H54 (cell line): Measurements from ENCODE around the gene SH3TC1.

ENCODE experiments used
- DNase-seq: peaks from one replicate; pipeline ENCODE4 v3.0.0; 2011; ENCODE audit warnings: low spot score, mixed read lengths; ENCODE audit not compliant: insufficient read length
- FAIRE-seq: peaks from 3 replicates; lab custom pipeline; 2011; peaks lifted over from hg19 to GRCh38; lab: Jason Lieb, UNC
- POLR2A ChIP-seq: IDR thresholded peaks from 2 replicates; pipeline ENCODE4 v1.6.1; 2011; ENCODE audit warnings: low read depth, mild to moderate bottlenecking, low read length

The SH3TC1 gene

GRCh38 chr4:8215641-8216442 is 16.8 kb downstream of the SH3TC1 start:
- no peak for TF ChIP-seq POLR2A
- DNase-seq = no peak
- no peak for FAIRE-seq

- TF ChIP-seq POLR2A = no peak
- DNase-seq = no peak
- no peak for FAIRE-seq
Measured at GRCh38 chr4:8216443-8217245, 17.6 kb downstream of the SH3TC1 start.

DNA sequence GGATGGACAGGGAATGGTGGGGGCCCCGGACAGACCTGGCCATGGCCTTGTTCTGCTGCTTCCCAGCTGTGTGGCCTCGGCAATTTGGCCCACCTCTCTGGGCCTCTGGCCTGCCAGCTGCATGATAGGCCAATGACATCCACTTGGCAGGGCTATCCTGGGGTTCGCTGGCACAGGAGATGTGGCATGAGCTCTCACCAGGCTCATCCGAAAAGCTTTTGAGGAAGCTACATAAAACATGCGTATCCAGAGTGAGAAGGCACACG is 18.1 kb downstream of the SH3TC1 start:
- FAIRE-seq = no peak
- TF ChIP-seq POLR2A = no peak
- no peak for DNase-seq

DNA sequence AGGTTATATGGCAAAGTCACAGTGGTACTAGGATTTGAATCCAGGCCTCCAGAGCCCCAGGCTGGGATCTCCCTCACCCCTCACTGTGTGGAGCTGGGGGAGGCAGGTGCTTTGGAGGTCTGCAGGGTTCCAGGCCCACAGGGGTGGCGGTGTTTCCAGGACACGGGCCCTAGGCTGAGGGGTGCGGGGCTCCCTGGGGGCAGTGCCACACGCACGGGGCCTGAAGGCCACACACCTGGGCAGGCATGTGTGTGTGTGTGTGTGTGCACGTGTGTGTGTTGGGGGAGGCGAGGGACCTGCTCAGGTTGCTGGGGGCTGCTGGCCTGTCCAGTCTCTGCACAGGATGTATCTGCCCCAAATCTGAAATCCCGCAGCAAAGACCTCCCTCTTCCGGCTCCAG is 18.8 kb downstream of the SH3TC1 start:
- no peak for TF ChIP-seq POLR2A
- no peak for FAIRE-seq
- no peak for DNase-seq

DNA sequence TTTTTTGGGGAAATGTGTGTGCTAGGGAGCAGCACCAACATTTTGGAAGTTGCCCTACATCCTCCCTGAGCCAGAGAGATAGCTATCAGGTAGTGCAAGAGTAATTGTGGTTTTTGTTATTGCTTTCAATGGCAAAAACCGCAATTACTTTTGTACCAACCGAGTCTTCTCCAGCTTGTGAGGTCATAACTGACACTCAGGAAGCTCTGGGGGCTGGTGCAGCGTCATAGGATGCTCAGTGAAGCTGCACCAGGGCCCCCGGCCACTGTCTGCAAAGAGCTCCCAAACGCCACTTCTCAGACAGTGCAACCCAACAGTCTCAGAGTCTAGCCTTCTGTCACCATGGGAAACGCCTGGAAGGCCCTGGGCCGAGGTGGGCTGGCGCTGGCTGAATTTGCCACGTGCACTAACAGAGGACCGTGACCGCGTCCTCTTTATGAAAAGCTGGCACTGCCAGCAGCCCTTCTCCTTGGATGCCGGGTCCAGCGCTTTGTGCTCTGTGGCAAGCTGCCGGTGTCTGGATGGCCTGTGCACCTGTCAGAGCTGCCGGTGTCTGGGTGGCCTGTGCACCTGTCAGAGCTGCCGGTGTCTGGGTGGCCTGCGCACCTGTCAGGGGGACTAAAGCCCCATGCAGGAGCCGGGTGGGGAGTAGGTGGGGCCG is 19.4 kb downstream of the SH3TC1 start:
- no peak for TF ChIP-seq POLR2A
- FAIRE-seq (no peak), DNase-seq (no peak)

DNA sequence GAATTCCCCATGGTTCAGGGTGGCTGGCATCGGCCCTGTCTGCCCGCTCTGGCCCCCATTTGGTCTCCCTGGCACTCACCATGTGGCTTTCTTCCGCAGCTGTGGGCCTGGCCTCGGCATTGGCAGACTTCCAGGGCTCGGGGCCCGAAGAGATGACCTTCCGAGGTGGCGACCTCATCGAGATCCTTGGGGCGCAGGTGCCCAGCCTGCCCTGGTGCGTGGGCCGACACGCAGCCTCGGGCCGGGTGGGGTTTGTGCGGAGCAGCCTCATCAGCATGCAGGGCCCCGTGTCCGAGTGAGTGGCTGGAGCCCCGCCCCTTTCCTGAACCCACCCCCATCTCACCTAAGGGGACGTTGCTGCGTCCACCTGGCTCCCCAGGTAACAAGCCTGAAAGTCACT is 20.1 kb downstream of the SH3TC1 start:
- FAIRE-seq = no peak
- no peak for DNase-seq
- TF ChIP-seq POLR2A = no peak

DNA sequence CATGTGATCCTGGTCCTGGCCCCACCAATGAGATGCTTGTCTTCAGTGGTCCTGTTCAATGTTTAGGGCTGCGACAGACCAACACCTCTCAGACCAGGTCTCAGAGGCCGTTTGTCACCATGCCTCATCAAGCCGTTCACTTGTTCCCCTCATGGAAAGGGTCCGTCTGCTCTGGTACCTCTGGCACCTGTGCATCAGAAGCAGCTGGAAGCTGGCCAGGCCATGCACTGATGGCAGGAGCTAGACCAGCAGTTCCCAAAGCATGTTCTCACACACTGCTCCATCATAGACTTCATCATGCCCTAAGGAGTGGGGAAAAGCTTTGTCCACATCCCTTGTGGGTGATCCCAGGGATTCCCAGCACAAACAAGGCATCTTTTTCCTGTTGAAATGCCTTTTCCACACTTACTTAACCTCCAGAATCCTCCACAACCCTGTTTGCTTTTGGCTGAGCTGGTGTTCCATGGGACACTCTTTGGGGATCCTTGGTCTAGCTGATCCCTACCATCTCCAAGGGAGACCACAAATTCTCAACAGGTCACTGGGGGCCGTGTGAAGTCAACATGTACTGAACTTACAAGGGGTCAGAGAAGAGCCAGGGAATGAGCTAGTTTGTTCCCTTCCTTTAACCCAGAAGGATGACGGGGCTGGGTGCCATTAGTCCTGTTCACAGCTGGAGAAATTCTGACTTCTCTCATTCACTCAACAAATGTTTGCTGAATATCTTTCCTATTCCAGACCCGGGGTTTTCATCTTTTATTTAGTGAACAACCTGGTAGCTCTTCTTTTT is 21.8 kb downstream of the SH3TC1 start:
- no peak for TF ChIP-seq POLR2A
- no peak for DNase-seq
- no peak for FAIRE-seq

DNA sequence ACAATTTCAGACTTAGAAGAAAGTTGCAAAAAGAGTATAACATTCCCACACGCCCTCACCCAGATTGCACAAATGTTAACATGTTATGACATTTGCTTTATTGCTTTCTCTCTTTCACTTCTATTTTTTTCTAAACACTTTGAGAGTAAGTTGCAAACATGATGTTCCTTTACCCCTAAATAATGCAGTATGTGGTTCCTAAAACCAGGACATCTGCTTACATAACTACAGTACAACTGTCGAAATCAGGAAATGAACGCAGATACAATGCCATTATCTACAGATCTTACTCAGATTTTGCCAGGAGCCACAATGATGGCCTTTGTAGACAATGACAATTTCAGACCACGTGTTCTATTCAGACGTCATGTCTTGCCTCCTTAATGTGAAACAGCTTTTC is 22.4 kb downstream of the SH3TC1 start:
- FAIRE-seq = no peak
- DNase-seq = no peak
- TF ChIP-seq POLR2A = no peak

DNA sequence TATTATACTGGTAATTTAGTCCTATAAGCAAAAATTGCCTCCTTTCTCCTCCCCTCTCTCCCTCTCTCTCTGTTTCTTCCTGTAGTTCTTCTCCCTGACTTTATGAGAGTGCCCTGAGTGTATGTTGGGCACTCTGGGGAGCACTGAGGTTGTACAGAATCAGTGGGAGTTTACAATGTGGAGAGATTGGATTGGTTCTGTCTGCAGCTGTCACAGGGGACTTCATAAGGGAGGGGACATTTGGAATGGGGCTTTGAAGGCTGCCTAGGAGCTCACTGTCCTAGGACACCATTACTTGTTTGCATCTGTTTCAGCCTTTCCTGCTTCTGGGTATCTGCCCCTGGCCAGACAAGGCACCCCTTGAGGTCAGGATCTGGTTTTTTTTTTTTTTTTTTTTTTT is 22.9 kb downstream of the SH3TC1 start:
- no peak for TF ChIP-seq POLR2A
- no peak for DNase-seq
- FAIRE-seq = no peak

- DNase-seq = no peak
- FAIRE-seq = no peak
- no peak for TF ChIP-seq POLR2A
Measured at GRCh38 chr4:8222609-8223388, 23.7 kb downstream of the SH3TC1 start.

DNA sequence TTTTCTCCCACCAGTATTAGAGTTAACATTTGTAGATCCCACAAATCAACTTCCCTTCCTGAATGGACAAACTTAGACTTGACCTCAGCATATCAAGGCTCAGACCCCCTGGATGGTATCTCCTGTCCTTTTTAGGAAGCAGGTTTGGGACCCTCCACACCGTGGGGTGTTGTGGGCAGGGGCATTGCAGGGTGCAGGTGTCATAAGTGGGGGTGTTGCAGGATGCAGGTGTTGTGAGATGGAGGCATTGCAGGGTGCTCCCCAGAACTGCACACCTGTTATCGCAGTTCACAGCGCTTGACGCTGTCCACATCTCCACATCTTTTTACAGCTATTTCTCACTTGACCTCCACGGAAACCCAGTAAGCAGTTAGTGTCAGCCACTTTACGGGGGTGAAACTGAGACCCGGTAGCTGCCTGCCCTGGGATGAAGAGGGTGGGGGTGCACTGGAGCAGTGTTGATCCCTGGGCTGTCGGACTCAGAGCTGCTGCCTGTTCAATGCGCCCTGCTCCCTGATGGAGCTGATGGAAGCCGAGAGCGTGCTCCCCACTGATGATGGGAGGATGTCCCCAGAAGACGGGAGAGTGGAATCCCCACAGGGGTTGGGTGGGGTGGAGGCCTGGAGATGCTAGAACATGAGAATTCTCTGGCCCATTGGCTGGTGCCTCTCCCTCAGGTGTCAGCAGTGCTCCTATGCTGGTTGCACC is 25.3 kb downstream of the SH3TC1 start:
- DNase-seq (no peak), FAIRE-seq (no peak)
- no peak for TF ChIP-seq POLR2A

GRCh38 chr4:8224975-8225625 is 26.0 kb downstream of the SH3TC1 start:
- DNase-seq (no peak), FAIRE-seq (no peak)
- TF ChIP-seq POLR2A = no peak
